HCT116 (cell line): ENCODE data around the gene DBP. TPM values are rescaled to one million over a fixed set of nuclear protein-coding genes. Genes with fewer than 3 reads are reported as not detected.

Experiments used
- ATAC-seq: fragments of 200-7000 bp; cut with Tn5 transposase; 2 replicates; pipeline ENCODE4 v1.9.1; 2020; ENCODE audit warnings: mild to moderate bottlenecking, moderate library complexity
- BruUV-seq: library from RNA; stranded (reverse); fragments of 400-500 nt; replicated peaks from 2 replicates; lab custom pipeline; 2021; lab: Mats Ljungman, UMichigan
- CTCF ChIA-PET: fragments of 300-600 bp; sonication (Branson Sonifier 250); formaldehyde crosslinking; loops from one replicate; lab custom pipeline; 2021; ENCODE audit warnings: antibody characterized with exemption; lab: Charles Lee
- POLR2A ChIA-PET: fragments of 300-600, 350-600 bp; sonication (Branson Sonifier 250); formaldehyde crosslinking; loops from one replicate; lab custom pipeline; 2021; ENCODE audit warnings: antibody characterized with exemption; lab: Charles Lee
- RAD21 ChIA-PET, 2 experiments: fragments of 300-600 bp; sonication (Branson Sonifier 250); formaldehyde crosslinking; loops; one replicate each; lab custom pipeline; 2023; ENCODE audit warnings: low total read pairs in 2 of 2; ENCODE audit not compliant: uncharacterized antibody in 2 of 2, unreplicated experiment in 2 of 2, low non-redundant PET in 1 of 2; lab: Charles Lee
- DNase-seq: peaks from one replicate; pipeline ENCODE4 v3.0.0-alpha.2; 2010; ENCODE audit warnings: low read depth, low spot score
- H2AFZ ChIP-seq: fragments of 200-600 bp; shearing (Covaris generic), sonication (generic); 2 replicates; pipeline ENCODE4 v1.6.1; 2017; ENCODE audit warnings: low read depth, mixed run types, mixed read lengths, antibody characterized with exemption, low read length; ENCODE audit not compliant: poor library complexity, severe bottlenecking
- H3K27ac ChIP-seq: 2 replicates; pipeline ENCODE4 v1.5.1; 2012; ENCODE audit warnings: low read depth, low read length
- H3K27me3 ChIP-seq: fragments of 200-600 bp; sonication (generic); 2 replicates; pipeline ENCODE4 v1.6.1; 2016; ENCODE audit warnings: mixed run types, low read length, mixed read lengths; ENCODE audit not compliant: insufficient read depth
- H3K36me3 ChIP-seq, 2 experiments: fragments of 200-500 bp in 1 of 2; fragments of 200-600 bp in 1 of 2; sonication (Bioruptor generic) in 1 of 2; sonication (generic) in 1 of 2; 2 replicates each; pipeline versions ENCODE4 v1.5.1 to v1.6.1; 2014 to 2016; ENCODE audit warnings: low read length in 2 of 2, inconsistent platforms in 1 of 2, mixed read lengths in 1 of 2, mixed run types in 1 of 2; ENCODE audit not compliant: insufficient read depth in 2 of 2, control insufficient read depth in 1 of 2
- H3K4me1 ChIP-seq, 2 experiments: fragments of 200-600 bp in 1 of 2; sonication (generic) in 1 of 2; 2 replicates each; pipeline versions ENCODE4 v1.5.1 to v1.6.1; 2012 to 2017; ENCODE audit warnings: low read length in 2 of 2, inconsistent platforms in 1 of 2, mild to moderate bottlenecking in 1 of 2, mixed read lengths in 1 of 2, mixed run types in 1 of 2, moderate library complexity in 1 of 2; ENCODE audit not compliant: insufficient read depth in 2 of 2, control insufficient read depth in 1 of 2
- H3K4me2 ChIP-seq: fragments of 200-600 bp; sonication (generic); 2 replicates; pipeline ENCODE4 v1.6.1; 2017; ENCODE audit warnings: mixed run types, low read length, mixed read lengths
- H3K4me3 ChIP-seq, 2 experiments: fragments of 200-600 bp in 1 of 2; sonication (generic) in 1 of 2; replicated peaks in 1 of 2; 2 replicates each; pipeline ENCODE4 v1.5.1; 2011 to 2016; ENCODE audit warnings: low read length in 2 of 2, control low read depth in 1 of 2, low read depth in 1 of 2, mild to moderate bottlenecking in 1 of 2, mixed read lengths in 1 of 2, mixed run types in 1 of 2
- H3K79me2 ChIP-seq: fragments of 200-600 bp; sonication (generic); 2 replicates; pipeline ENCODE4 v1.6.1; 2017; ENCODE audit warnings: mild to moderate bottlenecking, mixed run types, low read length, moderate library complexity, mixed read lengths; ENCODE audit not compliant: insufficient read depth
- H3K9ac ChIP-seq: fragments of 200-600 bp; sonication (generic); 2 replicates; pipeline ENCODE4 v1.6.1; 2016; ENCODE audit warnings: low read length, mixed read lengths
- H3K9me2 ChIP-seq: fragments of 200-600 bp; sonication (generic), shearing (Covaris generic); 2 replicates; pipeline ENCODE4 v1.6.1; 2017; ENCODE audit warnings: mixed run types, mild to moderate bottlenecking, moderate library complexity; ENCODE audit not compliant: insufficient read depth
- H3K9me3 ChIP-seq, 2 experiments: fragments of 200-500 bp in 1 of 2; fragments of 200-600 bp in 1 of 2; sonication (Bioruptor generic) in 1 of 2; sonication (generic) in 1 of 2; 2 replicates each; pipeline ENCODE4 v1.6.1; 2014 to 2017; ENCODE audit warnings: low read length in 2 of 2, mixed read lengths in 2 of 2, inconsistent platforms in 1 of 2, low read depth in 1 of 2, mild to moderate bottlenecking in 1 of 2, mixed run types in 1 of 2, moderate library complexity in 1 of 2; ENCODE audit not compliant: control insufficient read depth in 1 of 2, insufficient read depth in 1 of 2
- H4K20me1 ChIP-seq: fragments of 200-600 bp; sonication (generic), shearing (Covaris generic); 2 replicates; pipeline ENCODE4 v1.6.1; 2017; ENCODE audit warnings: mixed run types, mild to moderate bottlenecking, moderate library complexity; ENCODE audit not compliant: insufficient read depth
- CBX3 ChIP-seq: IDR thresholded peaks from 2 replicates; pipeline ENCODE4 v1.6.1; 2012; ENCODE audit warnings: low read depth
- CEBPB ChIP-seq: IDR thresholded peaks from 2 replicates; pipeline ENCODE4 v1.6.1; 2012; ENCODE audit warnings: low read depth
- EGR1 ChIP-seq: IDR thresholded peaks from 2 replicates; pipeline ENCODE4 v1.6.1; 2012; ENCODE audit warnings: low read depth
- ELF1 ChIP-seq: IDR thresholded peaks from 2 replicates; pipeline ENCODE4 v1.6.1; 2012; ENCODE audit warnings: low read depth, borderline replicate concordance
- EZH2 ChIP-seq: fragments of 200-600 bp; sonication (generic); IDR thresholded peaks from 2 replicates; pipeline ENCODE4 v1.6.1; 2017; ENCODE audit warnings: antibody characterized with exemption, mixed run types
- EZH2phosphoT487 ChIP-seq: fragments of 200-600 bp; IDR thresholded peaks from 2 replicates; pipeline ENCODE4 v1.6.1; 2018; ENCODE audit warnings: antibody characterized with exemption, borderline replicate concordance
- FOSL1 ChIP-seq: IDR thresholded peaks from 2 replicates; pipeline ENCODE4 v1.6.1; 2012; ENCODE audit warnings: low read depth
- JUND ChIP-seq: IDR thresholded peaks from 2 replicates; pipeline ENCODE4 v1.6.1; 2012
- POLR2A ChIP-seq: IDR thresholded peaks from 2 replicates; pipeline ENCODE4 v1.7.0; 2011; ENCODE audit warnings: borderline replicate concordance; ENCODE audit not compliant: insufficient read depth, insufficient read length; ENCODE audit errors: extremely low read depth
- POLR2AphosphoS5 ChIP-seq: IDR thresholded peaks from 2 replicates; pipeline ENCODE4 v1.6.1; 2011; ENCODE audit warnings: mild to moderate bottlenecking, low read depth, low read length, moderate library complexity
- RAD21 ChIP-seq: IDR thresholded peaks from 2 replicates; pipeline ENCODE4 v1.6.1; 2012; ENCODE audit warnings: low read depth, mild to moderate bottlenecking
- TCF7L2 ChIP-seq: IDR thresholded peaks from 2 replicates; pipeline ENCODE4 v1.7.0; 2011; ENCODE audit warnings: borderline replicate concordance, inconsistent platforms; ENCODE audit not compliant: insufficient read depth, insufficient read length; ENCODE audit errors: extremely low read depth
- YY1 ChIP-seq: IDR thresholded peaks from 2 replicates; pipeline ENCODE4 v1.6.1; 2011; ENCODE audit warnings: low read length, low read depth, moderate library complexity, mild to moderate bottlenecking; ENCODE audit not compliant: insufficient replicate concordance; ENCODE audit errors: extremely low read depth
- ZFX ChIP-seq: fragments of 450-650 bp; IDR thresholded peaks from 2 replicates; pipeline ENCODE4 v1.6.1; 2017
- ZNF274 ChIP-seq: fragments of 200-500 bp; sonication (Bioruptor generic); IDR thresholded peaks from 2 replicates; pipeline ENCODE4 v1.6.1; 2014; ENCODE audit warnings: mild to moderate bottlenecking, low read depth, low read length, inconsistent platforms
- intact Hi-C: fragments of 100-400 bp; cut with micrococcal nuclease; formaldehyde crosslinking; loops from 2 replicates; pipeline ENCODE4 v1.10.0; 2022
- total RNA-seq: library from RNA; stranded (reverse); gene quantifications from one replicate; pipeline ENCODE4 v1.2.1, GENCODE V29; 2021; ENCODE audit not compliant: unreplicated experiment
- TF ChIP-seq, protein P1 (sequence below): IDR thresholded peaks from 2 replicates; pipeline ENCODE4 v1.6.1; 2012
- TF ChIP-seq, protein P2 (sequence below), 3 experiments: fragments of 200-600 bp in 1 of 3; sonication (generic) in 1 of 3; IDR thresholded peaks in 2 of 3; conservative IDR thresholded peaks in 1 of 3; 2 replicates each; pipeline ENCODE4 v1.5.1; 2012 to 2017; ENCODE audit warnings: low read depth in 2 of 3, low read length in 2 of 3, antibody characterized with exemption in 1 of 3, borderline replicate concordance in 1 of 3, control low read depth in 1 of 3, mild to moderate bottlenecking in 1 of 3, mixed read lengths in 1 of 3, mixed run types in 1 of 3, moderate library complexity in 1 of 3; ENCODE audit not compliant: insufficient read depth in 1 of 3
- TF ChIP-seq, protein P3 (sequence below): IDR thresholded peaks from 2 replicates; pipeline ENCODE4 v1.6.1; 2011; ENCODE audit warnings: mild to moderate bottlenecking, low read length, moderate library complexity; ENCODE audit not compliant: insufficient replicate concordance; ENCODE audit errors: extremely low read depth

DBP gene
- total RNA-seq, 1 experiment from 2014 or later: 45.9 TPM

DNA sequence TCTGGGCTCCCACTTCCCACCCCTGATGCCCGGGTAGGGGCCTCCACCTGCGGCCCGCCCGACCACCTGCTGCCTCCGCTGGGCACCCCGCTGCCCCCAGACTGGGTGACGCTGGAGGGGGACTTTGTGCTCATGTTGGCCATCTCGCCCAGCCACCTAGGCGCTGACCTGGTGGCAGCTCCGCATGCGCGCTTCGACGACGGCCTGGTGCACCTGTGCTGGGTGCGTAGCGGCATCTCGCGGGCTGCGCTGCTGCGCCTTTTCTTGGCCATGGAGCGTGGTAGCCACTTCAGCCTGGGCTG lies 7.9 kb downstream of the DBP start (continued):
- TF ChIP-seq, protein P1, sequence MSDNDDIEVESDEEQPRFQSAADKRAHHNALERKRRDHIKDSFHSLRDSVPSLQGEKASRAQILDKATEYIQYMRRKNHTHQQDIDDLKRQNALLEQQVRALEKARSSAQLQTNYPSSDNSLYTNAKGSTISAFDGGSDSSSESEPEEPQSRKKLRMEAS: no peak
- TF ChIP-seq ZNF274 (no peak), EZH2 (no peak), CEBPB (no peak), ELF1 (no peak), FOSL1 (no peak), CBX3 (no peak)
- TF ChIP-seq, protein P2, sequence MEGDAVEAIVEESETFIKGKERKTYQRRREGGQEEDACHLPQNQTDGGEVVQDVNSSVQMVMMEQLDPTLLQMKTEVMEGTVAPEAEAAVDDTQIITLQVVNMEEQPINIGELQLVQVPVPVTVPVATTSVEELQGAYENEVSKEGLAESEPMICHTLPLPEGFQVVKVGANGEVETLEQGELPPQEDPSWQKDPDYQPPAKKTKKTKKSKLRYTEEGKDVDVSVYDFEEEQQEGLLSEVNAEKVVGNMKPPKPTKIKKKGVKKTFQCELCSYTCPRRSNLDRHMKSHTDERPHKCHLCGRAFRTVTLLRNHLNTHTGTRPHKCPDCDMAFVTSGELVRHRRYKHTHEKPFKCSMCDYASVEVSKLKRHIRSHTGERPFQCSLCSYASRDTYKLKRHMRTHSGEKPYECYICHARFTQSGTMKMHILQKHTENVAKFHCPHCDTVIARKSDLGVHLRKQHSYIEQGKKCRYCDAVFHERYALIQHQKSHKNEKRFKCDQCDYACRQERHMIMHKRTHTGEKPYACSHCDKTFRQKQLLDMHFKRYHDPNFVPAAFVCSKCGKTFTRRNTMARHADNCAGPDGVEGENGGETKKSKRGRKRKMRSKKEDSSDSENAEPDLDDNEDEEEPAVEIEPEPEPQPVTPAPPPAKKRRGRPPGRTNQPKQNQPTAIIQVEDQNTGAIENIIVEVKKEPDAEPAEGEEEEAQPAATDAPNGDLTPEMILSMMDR (IDR thresholded peaks at IDR 0.05 in 2 of 3, conservative IDR thresholded peaks at IDR 0.05 in 1 of 3; ENCODE audit: borderline replicate concordance in 1 of 3, insufficient read depth in 1 of 3, low read depth in 2 of 3, low read length in 2 of 3): no peak

DNA sequence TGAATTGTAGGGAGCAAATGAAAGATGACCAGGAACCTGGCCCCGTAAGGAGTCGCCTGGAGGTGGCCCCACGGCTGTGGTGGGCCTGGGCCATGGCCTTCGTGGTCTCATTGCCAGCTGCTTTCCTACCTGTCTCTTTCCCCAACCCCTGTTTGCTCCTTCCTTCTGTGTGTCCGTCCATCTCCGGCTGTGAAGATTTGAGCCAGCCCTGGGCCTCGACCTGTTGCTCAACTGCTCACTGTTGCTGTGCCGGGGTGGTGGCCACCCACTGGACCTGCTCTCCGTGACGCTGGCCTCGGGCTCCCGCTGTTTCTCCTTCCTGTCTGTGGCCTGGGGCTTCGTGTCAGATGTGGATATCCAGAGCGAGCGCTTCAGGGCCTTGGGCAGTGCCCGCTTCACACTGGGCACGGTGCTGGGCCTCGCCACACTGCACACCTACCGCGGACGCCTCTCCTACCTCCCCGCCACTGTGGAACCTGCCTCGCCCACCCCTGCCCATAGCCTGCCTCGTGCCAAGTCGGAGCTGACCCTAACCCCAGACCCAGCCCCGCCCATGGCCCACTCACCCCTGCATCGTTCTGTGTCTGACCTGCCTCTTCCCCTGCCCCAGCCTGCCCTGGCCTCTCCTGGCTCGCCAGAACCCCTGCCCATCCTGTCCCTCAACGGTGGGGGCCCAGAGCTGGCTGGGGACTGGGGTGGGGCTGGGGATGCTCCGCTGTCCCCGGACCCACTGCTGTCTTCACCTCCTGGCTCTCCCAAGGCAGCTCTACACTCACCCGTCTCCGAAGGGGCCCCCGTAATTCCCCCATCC lies 8.5 kb downstream of the DBP start:
- H3K4me3 ChIP-seq: no peak overlapping the region
- DNase-seq: no peak
- no peaks in the 10 kb centered on the region for H3K9me2 ChIP-seq
- H4K20me1 ChIP-seq: no peaks in the 10 kb centered on the region
- BruUV-seq: no TSS peak
- 0 out of 2 replicates have a peak overlapping the region, but pooled peaks have one; percentile 5 for H3K9ac ChIP-seq
- no peaks in the 10 kb centered on the region for H3K27me3 ChIP-seq
- no peak overlapping the region for H3K4me2 ChIP-seq
- ATAC-seq: no peak
- TF ChIP-seq EZH2phosphoT487 (no peak), ELF1 (no peak), POLR2AphosphoS5 (no peak), EGR1 (no peak), ZFX (no peak), TCF7L2 (no peak), RAD21 (no peak), ZNF274 (no peak), CEBPB (no peak), CBX3 (no peak), POLR2A (no peak), JUND (no peak), YY1 (no peak)
- TF ChIP-seq, protein P1: no peak
- TF ChIP-seq, protein P3, sequence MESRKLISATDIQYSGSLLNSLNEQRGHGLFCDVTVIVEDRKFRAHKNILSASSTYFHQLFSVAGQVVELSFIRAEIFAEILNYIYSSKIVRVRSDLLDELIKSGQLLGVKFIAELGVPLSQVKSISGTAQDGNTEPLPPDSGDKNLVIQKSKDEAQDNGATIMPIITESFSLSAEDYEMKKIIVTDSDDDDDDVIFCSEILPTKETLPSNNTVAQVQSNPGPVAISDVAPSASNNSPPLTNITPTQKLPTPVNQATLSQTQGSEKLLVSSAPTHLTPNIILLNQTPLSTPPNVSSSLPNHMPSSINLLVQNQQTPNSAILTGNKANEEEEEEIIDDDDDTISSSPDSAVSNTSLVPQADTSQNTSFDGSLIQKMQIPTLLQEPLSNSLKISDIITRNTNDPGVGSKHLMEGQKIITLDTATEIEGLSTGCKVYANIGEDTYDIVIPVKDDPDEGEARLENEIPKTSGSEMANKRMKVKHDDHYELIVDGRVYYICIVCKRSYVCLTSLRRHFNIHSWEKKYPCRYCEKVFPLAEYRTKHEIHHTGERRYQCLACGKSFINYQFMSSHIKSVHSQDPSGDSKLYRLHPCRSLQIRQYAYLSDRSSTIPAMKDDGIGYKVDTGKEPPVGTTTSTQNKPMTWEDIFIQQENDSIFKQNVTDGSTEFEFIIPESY: no peak
- peak overlapping the region; percentile 57; the same call in 1 of the 2 replicates for H3K27ac ChIP-seq
- RAD21 ChIA-PET: no interaction called here
- peaks cover 41 to 56% of the 10 kb centered on the region in 2 experiments for H3K4me1 ChIP-seq
- intact Hi-C loops: no loop called here
- POLR2A ChIA-PET: interaction anchor here (1.6 to 1.8 kb wide), 3 partner anchors 9 to 12 kb away, joined by 8 to 22 read pairs (median 9); partner anchors contain the start of genes RPL18 and SPHK2
- CTCF ChIA-PET: interaction anchor here (1.2 kb wide), 1 partner anchor 9 kb away, joined by 3 read pairs; the partner anchor contains the start of genes RPL18 and SPHK2
- no peak overlapping the region for H2AFZ ChIP-seq
- peaks cover 2 to 13% of the 10 kb centered on the region in 2 experiments; a peak in 1 of 4 replicates for H3K36me3 ChIP-seq
- peaks cover 18% of the 10 kb centered on the region; the same call in 1 of the 2 replicates for H3K79me2 ChIP-seq
- no peaks in the 10 kb centered on the region for H3K9me3 ChIP-seq
